Fibroblast of the aortic adventitia (primary cell): ENCODE measurements around the gene CAMSAP1. TPM values are rescaled to one million over a fixed set of nuclear protein-coding genes. Genes with fewer than 3 reads are reported as not detected.

Experiments
- DNase-seq: peaks from one replicate; pipeline ENCODE4 v3.0.0-alpha.2; 2010; ENCODE audit warnings: low read depth
- H3K4me3 ChIP-seq: 2 replicates; pipeline ENCODE4 v1.5.1; 2011; ENCODE audit warnings: low read depth, mild to moderate bottlenecking, control low read depth, low read length, moderate library complexity
- total RNA-seq: library from RNA; depleted of rRNA; stranded (reverse); fragments of >200 nt; gene quantifications from 2 replicates; pipeline ENCODE4 v1.2.3, GENCODE V29; 2012; ENCODE audit warnings: low replicate concordance
- TF ChIP-seq, protein P1 (sequence below): IDR thresholded peaks from 2 replicates; pipeline ENCODE4 v1.5.1; 2011; ENCODE audit warnings: mild to moderate bottlenecking, low read length, control low read depth, inconsistent platforms; ENCODE audit not compliant: insufficient read depth

The CAMSAP1 gene
- total RNA-seq, 1 donor: 15.7 TPM

GRCh38 chr9:135821116-135821515 is 86.2 kb downstream of the CAMSAP1 start:
- no peak overlapping the region for H3K4me3 ChIP-seq
- TF ChIP-seq, protein P1, sequence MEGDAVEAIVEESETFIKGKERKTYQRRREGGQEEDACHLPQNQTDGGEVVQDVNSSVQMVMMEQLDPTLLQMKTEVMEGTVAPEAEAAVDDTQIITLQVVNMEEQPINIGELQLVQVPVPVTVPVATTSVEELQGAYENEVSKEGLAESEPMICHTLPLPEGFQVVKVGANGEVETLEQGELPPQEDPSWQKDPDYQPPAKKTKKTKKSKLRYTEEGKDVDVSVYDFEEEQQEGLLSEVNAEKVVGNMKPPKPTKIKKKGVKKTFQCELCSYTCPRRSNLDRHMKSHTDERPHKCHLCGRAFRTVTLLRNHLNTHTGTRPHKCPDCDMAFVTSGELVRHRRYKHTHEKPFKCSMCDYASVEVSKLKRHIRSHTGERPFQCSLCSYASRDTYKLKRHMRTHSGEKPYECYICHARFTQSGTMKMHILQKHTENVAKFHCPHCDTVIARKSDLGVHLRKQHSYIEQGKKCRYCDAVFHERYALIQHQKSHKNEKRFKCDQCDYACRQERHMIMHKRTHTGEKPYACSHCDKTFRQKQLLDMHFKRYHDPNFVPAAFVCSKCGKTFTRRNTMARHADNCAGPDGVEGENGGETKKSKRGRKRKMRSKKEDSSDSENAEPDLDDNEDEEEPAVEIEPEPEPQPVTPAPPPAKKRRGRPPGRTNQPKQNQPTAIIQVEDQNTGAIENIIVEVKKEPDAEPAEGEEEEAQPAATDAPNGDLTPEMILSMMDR: no peak
- DNase-seq: no peak

DNA sequence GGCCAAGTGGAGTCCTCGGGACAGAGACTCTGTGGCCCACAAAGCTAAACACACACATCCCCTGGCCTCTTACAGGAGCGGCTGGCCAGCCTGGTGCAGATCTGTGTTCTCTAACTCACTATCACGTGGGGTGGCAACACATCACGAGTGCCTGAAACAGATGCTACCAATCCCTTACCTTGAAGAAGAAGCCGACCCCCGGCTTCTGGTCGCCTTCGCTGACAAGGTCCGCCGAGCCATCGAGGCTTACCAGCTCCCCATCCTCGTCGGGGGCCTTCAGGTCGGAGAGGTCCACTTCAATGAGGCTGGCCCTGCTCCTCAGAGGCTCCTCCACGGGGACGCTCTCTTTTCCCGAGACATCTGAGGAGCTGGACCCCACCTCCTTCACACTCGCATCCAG is 86.7 kb downstream of the CAMSAP1 start:
- no peak overlapping the region for H3K4me3 ChIP-seq
- TF ChIP-seq, protein P1: no peak
- no peak for DNase-seq

- TF ChIP-seq, protein P1: no peak
- no peak for DNase-seq
These were observed 87.4 kb downstream of the CAMSAP1 start for GRCh38 chr9:135819905-135820304.

DNA sequence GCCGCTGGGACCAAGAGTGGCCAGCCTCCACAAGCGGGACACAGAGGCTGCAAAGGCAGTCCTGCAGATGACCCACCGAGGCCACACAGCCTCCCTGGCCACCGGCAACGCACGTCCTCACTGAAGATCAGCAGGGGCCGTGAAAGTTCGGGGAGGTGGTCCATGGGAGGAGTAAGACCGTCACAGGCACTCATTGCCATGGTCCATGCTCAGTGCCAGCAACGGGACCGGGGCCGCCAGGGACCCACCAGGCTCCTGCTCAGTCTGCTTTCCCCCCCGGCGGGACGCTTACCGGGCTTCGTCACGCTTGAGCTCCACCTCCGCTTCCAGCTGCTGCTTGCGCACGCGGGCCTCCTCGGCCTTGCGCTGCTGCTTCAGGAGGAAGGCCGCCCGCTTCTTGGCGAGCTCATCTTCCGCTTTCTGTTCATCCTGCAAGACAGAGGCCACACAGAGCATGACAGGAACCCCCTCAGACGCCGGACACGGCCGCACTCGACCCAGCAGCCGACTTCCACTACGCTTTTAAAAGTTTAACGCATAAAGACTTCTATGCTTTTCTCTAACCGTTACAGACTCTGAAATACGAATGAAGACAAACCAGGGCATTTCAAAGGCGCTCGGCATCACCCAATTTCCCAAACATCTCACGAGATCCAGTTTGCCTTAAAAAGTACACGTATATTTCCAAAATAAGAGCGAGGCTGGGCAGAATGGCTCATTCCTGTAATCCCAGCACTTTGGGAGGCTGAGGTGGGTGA is 88.4 kb downstream of the CAMSAP1 start:
- H3K4me3 ChIP-seq: no peak overlapping the region
- no peak for DNase-seq
- TF ChIP-seq, protein P1: no peak

More at GRCh38 chr9:135819905-135820304, 87.4 kb downstream of the CAMSAP1 start:
- no peak overlapping the region for H3K4me3 ChIP-seq

- TF ChIP-seq, protein P1: no peak
- no peak for DNase-seq
- H3K4me3 ChIP-seq: no peak overlapping the region
These were observed 89.2 kb downstream of the CAMSAP1 start for GRCh38 chr9:135817951-135818717.

GRCh38 chr9:135816651-135816970 is 90.7 kb downstream of the CAMSAP1 start:
- H3K4me3 ChIP-seq: no peak overlapping the region
- no peak for DNase-seq

More at GRCh38 chr9:135816651-135816970, 90.7 kb downstream of the CAMSAP1 start:
- TF ChIP-seq, protein P1: no peak
